GM13977 (cell line): ENCODE results near the gene IFNA6.
"Not testable (repeated sequence)": the region's sequence is repeated elsewhere in the genome, so short reads cannot be mapped to it uniquely, and the experiment has no call there.

Experiments used
- DNase-seq: peaks from one replicate; pipeline ENCODE4 v3.0.0; 2012; ENCODE audit warnings: low spot score
- in situ Hi-C: fragments of 300-500 bp; cut with MboI; formaldehyde crosslinking; loops from one replicate; pipeline ENCODE4 v1.12.0; 2022; ENCODE audit warnings: low sequenced_read_pairs, low pct_unique_long_range_greater_than_20kb, mixed read lengths, inconsistent platforms; ENCODE audit not compliant: unreplicated experiment
- TF ChIP-seq, protein P1 (sequence below): IDR thresholded peaks from 2 replicates; pipeline ENCODE4 v1.5.1; 2012; ENCODE audit warnings: mild to moderate bottlenecking, control low read depth; ENCODE audit not compliant: insufficient read depth; ENCODE audit errors: extremely low read depth, missing control alignments

The IFNA6 gene

GRCh38 chr9:21383627-21384026 is 32.9 kb upstream of the IFNA6 start:
- in situ Hi-C loops = no loop called here
- no peak for DNase-seq
- TF ChIP-seq, protein P1, sequence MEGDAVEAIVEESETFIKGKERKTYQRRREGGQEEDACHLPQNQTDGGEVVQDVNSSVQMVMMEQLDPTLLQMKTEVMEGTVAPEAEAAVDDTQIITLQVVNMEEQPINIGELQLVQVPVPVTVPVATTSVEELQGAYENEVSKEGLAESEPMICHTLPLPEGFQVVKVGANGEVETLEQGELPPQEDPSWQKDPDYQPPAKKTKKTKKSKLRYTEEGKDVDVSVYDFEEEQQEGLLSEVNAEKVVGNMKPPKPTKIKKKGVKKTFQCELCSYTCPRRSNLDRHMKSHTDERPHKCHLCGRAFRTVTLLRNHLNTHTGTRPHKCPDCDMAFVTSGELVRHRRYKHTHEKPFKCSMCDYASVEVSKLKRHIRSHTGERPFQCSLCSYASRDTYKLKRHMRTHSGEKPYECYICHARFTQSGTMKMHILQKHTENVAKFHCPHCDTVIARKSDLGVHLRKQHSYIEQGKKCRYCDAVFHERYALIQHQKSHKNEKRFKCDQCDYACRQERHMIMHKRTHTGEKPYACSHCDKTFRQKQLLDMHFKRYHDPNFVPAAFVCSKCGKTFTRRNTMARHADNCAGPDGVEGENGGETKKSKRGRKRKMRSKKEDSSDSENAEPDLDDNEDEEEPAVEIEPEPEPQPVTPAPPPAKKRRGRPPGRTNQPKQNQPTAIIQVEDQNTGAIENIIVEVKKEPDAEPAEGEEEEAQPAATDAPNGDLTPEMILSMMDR = no peak

GRCh38 chr9:21381448-21382339 is 31.0 kb upstream of the IFNA6 start:
- DNase-seq = peak; percentile 62
- in situ Hi-C loops = no loop called here
- TF ChIP-seq, protein P1 = no peak

GRCh38 chr9:21371467-21371866 is 20.8 kb upstream of the IFNA6 start:
- in situ Hi-C loops = not testable (repeated sequence)

GRCh38 chr9:21367957-21368356 is 17.3 kb upstream of the IFNA6 start, which contains the start of gene IFNA13:
Gene IFNA13 (minus strand): TSS chr9:21368057. CDS start chr9:21368010, 47 bp downstream.
- in situ Hi-C loops = no loop called here
- TF ChIP-seq, protein P1 = no peak
- DNase-seq = no peak

More at GRCh38 chr9:21371467-21371866, 20.8 kb upstream of the IFNA6 start:
- DNase-seq = not testable (repeated sequence)

- in situ Hi-C loops = not testable (repeated sequence)
Observed at GRCh38 chr9:21367169-21367568, 16.5 kb upstream of the IFNA6 start.

GRCh38 chr9:21362287-21362686 is 11.6 kb upstream of the IFNA6 start:
- TF ChIP-seq, protein P1 = no peak
- DNase-seq = no peak
- in situ Hi-C loops = no loop called here

More at GRCh38 chr9:21367169-21367568, 16.5 kb upstream of the IFNA6 start:
- not testable (repeated sequence) for DNase-seq

DNA sequence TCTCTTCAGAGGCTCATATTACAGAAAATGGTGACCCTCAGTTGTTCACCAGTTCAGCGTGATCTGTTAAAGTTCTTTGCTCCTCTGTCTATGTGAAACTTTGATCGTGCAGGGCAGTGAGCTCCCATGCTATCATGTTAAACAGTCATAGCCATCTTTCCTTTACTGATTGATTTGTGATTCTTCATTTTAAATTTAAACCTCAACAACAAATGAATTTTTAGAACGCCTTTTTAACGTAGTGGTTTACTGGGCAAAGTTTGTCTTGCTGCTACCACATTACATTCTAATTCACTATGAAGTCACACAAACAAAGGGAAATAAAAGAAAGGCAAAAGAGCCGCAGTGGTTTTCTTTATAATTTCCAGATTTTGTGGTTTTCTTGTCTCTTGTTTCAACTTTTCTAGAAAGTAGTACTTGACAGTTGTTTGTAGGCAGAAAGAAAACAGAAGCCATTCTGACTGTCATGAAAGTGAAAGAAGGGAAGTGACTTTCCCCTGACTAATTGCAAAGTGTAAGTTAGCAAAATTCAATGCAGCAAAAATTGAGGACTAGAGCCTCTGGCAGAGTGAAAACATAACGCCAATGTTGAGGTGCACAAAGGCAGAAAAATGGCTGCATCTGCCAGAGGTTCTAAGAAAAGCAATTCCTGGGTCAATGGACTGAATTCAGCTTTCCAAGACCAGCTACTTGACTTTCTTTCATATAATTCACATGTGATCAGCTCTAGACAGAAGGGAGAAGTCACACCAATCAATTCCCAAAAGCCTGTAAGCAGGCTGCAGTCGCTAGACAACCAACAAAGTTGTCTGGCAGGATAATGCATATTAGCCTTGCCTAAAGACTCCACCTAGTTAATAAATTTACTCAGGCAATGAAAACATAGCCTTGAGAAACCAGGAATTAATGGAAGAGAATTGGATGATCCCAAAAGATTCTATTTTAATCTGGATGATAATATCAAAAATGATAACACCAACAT is 7.1 kb upstream of the IFNA6 start:
- TF ChIP-seq, protein P1 = no peak
- in situ Hi-C loops = no loop called here
- peak; percentile 25 for DNase-seq
